H1 (cell line): ENCODE results near the gene EPB41L1. TPM values are rescaled to one million over a fixed set of nuclear protein-coding genes. Genes with fewer than 3 reads are reported as not detected.

ENCODE experiments used
- CTCF ChIA-PET: fragments of 300-600 bp; sonication (Branson Sonifier 250); formaldehyde crosslinking; loops from one replicate; lab custom pipeline; 2021; ENCODE audit not compliant: partially characterized antibody; lab: Charles Lee
- POLR2A ChIA-PET: fragments of 300-600 bp; sonication (Branson Sonifier 250); formaldehyde crosslinking; loops from one replicate; lab custom pipeline; 2021; ENCODE audit warnings: inconsistent platforms; ENCODE audit not compliant: partially characterized antibody; lab: Charles Lee
- DNase-seq, 2 experiments: peaks; one replicate each; pipeline versions ENCODE4 v3.0.0 to v3.0.0-alpha.2; 2010 to 2022; ENCODE audit warnings: low spot score in 2 of 2, low read depth in 1 of 2, mixed read lengths in 1 of 2
- FAIRE-seq: peaks from 2 replicates; lab custom pipeline; 2011; peaks lifted over from hg19 to GRCh38; lab: Jason Lieb, UNC
- H2AFZ ChIP-seq: 2 replicates; pipeline ENCODE4 v1.8.1; 2012; ENCODE audit warnings: low read length, inconsistent platforms
- H2AK5ac ChIP-seq: 2 replicates; pipeline ENCODE4 v1.6.1; 2013; ENCODE audit warnings: low read depth, low read length
- H2BK120ac ChIP-seq: replicated peaks from 2 replicates; pipeline ENCODE3; 2013; ENCODE audit warnings: low read depth, low read length, inconsistent platforms
- H2BK12ac ChIP-seq: 2 replicates; pipeline ENCODE4 v1.6.1; 2013; ENCODE audit warnings: low read depth, low read length
- H2BK15ac ChIP-seq: 2 replicates; pipeline ENCODE4 v1.6.1; 2013; ENCODE audit warnings: low read length
- H2BK20ac ChIP-seq: 2 replicates; pipeline ENCODE4 v1.6.1; 2013; ENCODE audit warnings: low read length
- H2BK5ac ChIP-seq: 2 replicates; pipeline ENCODE4 v1.6.1; 2013; ENCODE audit warnings: low read depth, low read length
- H3K14ac ChIP-seq: 2 replicates; pipeline ENCODE4 v1.6.1; 2013; ENCODE audit warnings: inconsistent platforms; ENCODE audit not compliant: insufficient read length
- H3K18ac ChIP-seq: 2 replicates; pipeline ENCODE4 v1.6.1; 2013; ENCODE audit warnings: low read length; ENCODE audit errors: extremely low read depth
- H3K23ac ChIP-seq: 2 replicates; pipeline ENCODE4 v1.6.1; 2013; ENCODE audit warnings: inconsistent platforms; ENCODE audit not compliant: insufficient read length
- H3K23me2 ChIP-seq: 2 replicates; pipeline ENCODE4 v1.6.1; 2013; ENCODE audit warnings: low read depth, low read length
- H3K27ac ChIP-seq: 2 replicates; pipeline ENCODE4 v1.6.1; 2011; ENCODE audit warnings: low read depth, low read length, inconsistent platforms
- H3K27me3 ChIP-seq, 4 experiments: replicated peaks in 1 of 4; 1 replicate in 1 of 4; 2 replicates in 3 of 4; pipeline versions ENCODE4 v1.6.1 to v1.8.1; 2011 to 2013; ENCODE audit warnings: low read length in 3 of 4, mild to moderate bottlenecking in 3 of 4, inconsistent platforms in 2 of 4, mixed read lengths in 2 of 4, moderate library complexity in 1 of 4; ENCODE audit not compliant: control insufficient read depth in 3 of 4, insufficient read depth in 3 of 4; ENCODE audit errors: extremely low read depth in 1 of 4
- H3K36me3 ChIP-seq, 4 experiments: 2 replicates each; pipeline versions ENCODE4 v1.6.1 to v1.8.1; 2011 to 2013; ENCODE audit warnings: mild to moderate bottlenecking in 4 of 4, low read length in 3 of 4, moderate library complexity in 2 of 4, control low read depth in 1 of 4, inconsistent platforms in 1 of 4; ENCODE audit not compliant: insufficient read depth in 4 of 4, control insufficient read depth in 2 of 4
- H3K4ac ChIP-seq: replicated peaks from 2 replicates; pipeline ENCODE3; 2013; ENCODE audit warnings: low read length, low read depth, mixed read lengths, inconsistent platforms; ENCODE audit not compliant: insufficient read length
- H3K4me1 ChIP-seq, 4 experiments: replicated peaks in 1 of 4; 1 replicate in 1 of 4; 2 replicates in 3 of 4; pipeline versions ENCODE4 v1.6.1 to v1.8.1; 2011 to 2013; ENCODE audit warnings: low read length in 3 of 4, inconsistent platforms in 2 of 4, mixed read lengths in 1 of 4; ENCODE audit not compliant: insufficient read depth in 4 of 4, control insufficient read depth in 3 of 4
- H3K4me2 ChIP-seq, 2 experiments: 2 replicates each; pipeline versions ENCODE4 v1.6.1 to v1.8.1; 2011 to 2013; ENCODE audit warnings: low read depth in 2 of 2, low read length in 2 of 2, control low read depth in 1 of 2, inconsistent platforms in 1 of 2, mild to moderate bottlenecking in 1 of 2; ENCODE audit not compliant: insufficient read depth in 1 of 2
- H3K4me3 ChIP-seq, 4 experiments: fragments of 200-600, 300-600 bp in 1 of 4; sonication (generic), shearing (Covaris generic), sonication (Bioruptor Twin) in 1 of 4; 2 replicates each; pipeline versions ENCODE4 v1.5.1 to v1.8.1; 2011 to 2016; ENCODE audit warnings: low read length in 4 of 4, low read depth in 3 of 4, control low read depth in 2 of 4, inconsistent platforms in 2 of 4, mild to moderate bottlenecking in 2 of 4, mixed read lengths in 1 of 4, moderate library complexity in 1 of 4; ENCODE audit not compliant: insufficient read depth in 2 of 4; ENCODE audit errors: extremely low read depth in 1 of 4
- H3K56ac ChIP-seq: replicated peaks from 2 replicates; pipeline ENCODE3; 2013; ENCODE audit warnings: low read depth, mild to moderate bottlenecking, mixed read lengths, low read length, inconsistent platforms; ENCODE audit not compliant: insufficient read length
- H3K79me1 ChIP-seq: 2 replicates; pipeline ENCODE4 v1.6.1; 2013; ENCODE audit warnings: low read depth, low read length, control low read depth
- H3K79me2 ChIP-seq, 2 experiments: 2 replicates each; pipeline versions ENCODE4 v1.6.1 to v1.8.1; 2012 to 2013; ENCODE audit warnings: low read length in 2 of 2, mild to moderate bottlenecking in 2 of 2, inconsistent platforms in 1 of 2; ENCODE audit not compliant: insufficient read depth in 2 of 2, control insufficient read depth in 1 of 2
- H3K9ac ChIP-seq, 4 experiments: replicated peaks in 1 of 4; 1 replicate in 1 of 4; 2 replicates in 3 of 4; pipeline versions ENCODE4 v1.6.1 to v1.8.1; 2011 to 2013; ENCODE audit warnings: low read depth in 3 of 4, low read length in 3 of 4, control low read depth in 2 of 4, mild to moderate bottlenecking in 2 of 4, moderate library complexity in 2 of 4, inconsistent platforms in 1 of 4; ENCODE audit errors: extremely low read depth in 1 of 4
- H3K9me3 ChIP-seq, 2 experiments: 2 replicates each; pipeline versions ENCODE4 v1.6.1 to v1.8.1; 2012 to 2013; ENCODE audit warnings: mild to moderate bottlenecking in 2 of 2, moderate library complexity in 2 of 2, control low read depth in 1 of 2, inconsistent platforms in 1 of 2, low read depth in 1 of 2, low read length in 1 of 2, mixed read lengths in 1 of 2; ENCODE audit not compliant: insufficient read depth in 2 of 2
- H4K20me1 ChIP-seq, 2 experiments: replicated peaks in 1 of 2; 2 replicates each; pipeline versions ENCODE3 to v1.8.1; 2011 to 2013; ENCODE audit warnings: inconsistent platforms in 2 of 2, low read length in 2 of 2, mild to moderate bottlenecking in 1 of 2; ENCODE audit not compliant: insufficient read depth in 2 of 2, control insufficient read depth in 1 of 2
- H4K5ac ChIP-seq: 2 replicates; pipeline ENCODE4 v1.6.1; 2013; ENCODE audit warnings: low read length, low read depth, mixed read lengths, inconsistent platforms; ENCODE audit not compliant: insufficient read length
- H4K8ac ChIP-seq: 2 replicates; pipeline ENCODE4 v1.8.0; 2013; ENCODE audit warnings: mild to moderate bottlenecking, moderate library complexity, low read length, inconsistent platforms; ENCODE audit not compliant: insufficient read depth; ENCODE audit errors: extremely low read depth
- H4K91ac ChIP-seq: replicated peaks from 2 replicates; pipeline ENCODE3; 2013; ENCODE audit warnings: low read length, mixed read lengths, inconsistent platforms; ENCODE audit not compliant: insufficient read length
- RXRA ChIP-seq: IDR thresholded peaks from 2 replicates; pipeline ENCODE4 v1.6.1; 2011; ENCODE audit warnings: low read depth, mild to moderate bottlenecking, low read length, moderate library complexity; ENCODE audit not compliant: insufficient read depth
- SIN3A ChIP-seq, 2 experiments: IDR thresholded peaks in 1 of 2; conservative IDR thresholded peaks in 1 of 2; 2 replicates each; pipeline ENCODE4 v1.6.1; 2011 to 2012; ENCODE audit warnings: low read length in 2 of 2, improper control_type of control experiment in 1 of 2, low read depth in 1 of 2, mild to moderate bottlenecking in 1 of 2
- SIRT6 ChIP-seq: IDR thresholded peaks from one replicate; pipeline ENCODE4 v1.7.1; 2012; ENCODE audit warnings: low read length, inconsistent platforms
- TBP ChIP-seq: IDR thresholded peaks from 2 replicates; pipeline ENCODE4 v1.6.1; 2011; ENCODE audit warnings: low read depth, low read length, improper control_type of control experiment
- WGBS, 2 experiments: shearing (Covaris generic) in 1 of 2; methylation state at CpG; one replicate each; pipeline versions ENCODE4 v1.1.6 to v1.1.7; 2013 to 2015; ENCODE audit warnings: low lambda C conversion rate in 2 of 2, mixed read lengths in 2 of 2, inconsistent platforms in 1 of 2, low coverage in 1 of 2, missing lambda C conversion rate in 1 of 2; ENCODE audit not compliant: insufficient replicate concordance in 2 of 2, insufficient coverage in 1 of 2, insufficient read length in 1 of 2; ENCODE audit errors: extremely low coverage in 1 of 2, missing lambda C conversion rate in 1 of 2; 5-methylcytosine and 5-hydroxymethylcytosine counted together
- polyA plus RNA-seq, 7 experiments: library from polyadenylated mRNA; depleted of rRNA in 3 of 7; stranded (reverse) in 5 of 7; unstranded in 2 of 7; fragments of >200 nt in 5 of 7; fragments of 200-250 nt in 2 of 7; gene quantifications; 1 replicate in 5 of 7; 2 replicates in 1 of 7; 4 replicates in 1 of 7; pipeline versions ENCODE4 v1.2.1 to v1.2.3, GENCODE V29; 2011 to 2013; ENCODE audit warnings: missing spikeins in 2 of 7, mixed read lengths in 2 of 7
- total RNA-seq: library from RNA; stranded (reverse); fragmentation: NEBNext Ultra II Directional; extraction: Animal tissue kit (Norgen Biotek cat#: 25700); gene quantifications from 2 replicates; pipeline ENCODE4 v1.2.1, GENCODE V29; 2021
- TF ChIP-seq, protein P1 (sequence below): IDR thresholded peaks from 2 replicates; pipeline ENCODE4 v1.6.1; 2012; ENCODE audit warnings: low read length, inconsistent platforms

Gene EPB41L1
- total and polyA plus RNA-seq, 2 of the 8 experiments (the other 6 are each of a cell fraction or from before 2014, with no cell fraction given) = 14.8 to 36.0 TPM

DNA sequence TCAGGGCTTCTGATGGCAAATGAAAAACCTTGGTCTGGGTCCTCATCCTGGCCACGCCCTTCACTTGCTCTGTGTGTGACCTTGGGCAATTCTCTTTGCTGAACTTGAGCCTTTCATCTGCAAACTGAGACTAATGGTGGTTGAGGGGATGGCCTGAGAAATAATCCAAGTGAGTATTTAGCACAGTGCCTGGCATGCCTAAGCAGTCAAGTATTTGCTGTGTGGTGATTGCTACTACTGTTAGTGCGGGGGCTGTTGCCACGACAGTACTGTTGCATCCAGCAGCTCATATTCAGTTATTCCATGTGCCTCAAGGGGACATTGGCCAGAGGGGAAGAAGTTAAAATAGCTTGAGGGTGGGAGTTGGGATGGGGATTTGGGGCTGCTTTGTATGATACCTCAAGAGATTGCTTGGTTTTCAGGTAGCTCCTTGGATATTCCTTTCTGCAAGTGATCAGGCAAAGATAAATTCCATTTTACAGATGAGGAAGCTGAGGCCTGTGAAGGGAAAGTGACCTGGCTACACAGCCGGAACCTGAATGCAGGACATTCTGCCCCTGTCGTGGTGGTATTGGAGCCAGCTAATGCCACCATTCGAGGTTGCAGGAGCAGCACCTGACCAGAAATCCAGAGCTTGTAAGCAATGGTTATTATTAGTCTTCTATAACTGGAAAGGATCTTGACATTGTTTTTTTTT is 45.1 kb upstream of the EPB41L1 start:
- H3K27me3 ChIP-seq = peaks cover 0 to 3% (median 0%) of the 10 kb centered on the region in 4 experiments; a peak in 1 of 7 replicates
- H3K4me1 ChIP-seq = peaks cover 0 to 10% (median 5%) of the 10 kb centered on the region in 4 experiments; a peak in 3 of 7 replicates
- H3K23ac ChIP-seq = no peak overlapping the region
- peaks cover 0 to 2% of the 10 kb centered on the region in 2 experiments for H4K20me1 ChIP-seq
- no peak overlapping the region for H2BK12ac ChIP-seq
- ChIA-PET POLR2A (interaction anchor here (1.3 kb wide), 1 partner anchor 16 kb away, joined by 4 read pairs; no protein-coding TSS in a partner anchor), CTCF (interaction anchor here (0.9 to 2.5 kb wide), 8 partner anchors 11 to 268 kb away, joined by 3 to 8 read pairs (median 4); no protein-coding TSS in a partner anchor)
- no peaks in the 10 kb centered on the region for H3K36me3 ChIP-seq
- H2BK15ac ChIP-seq = no peak overlapping the region
- H2BK120ac ChIP-seq = no peak overlapping the region
- no peak overlapping the region for H2AK5ac ChIP-seq
- no peak overlapping the region for H3K14ac ChIP-seq
- H4K91ac ChIP-seq = no peak overlapping the region
- H3K9ac ChIP-seq = no peak overlapping the region
- H3K4ac ChIP-seq = no peak overlapping the region
- 80% methylated on average over 6 of the region's 6 CpGs; no CpG with 5 or more reads in 1 of the 2 experiments for WGBS, 2 experiments
- no peak overlapping the region for H3K18ac ChIP-seq
- no peak overlapping the region for H2AFZ ChIP-seq
- no peak overlapping the region for H2BK20ac ChIP-seq
- no peaks in the 10 kb centered on the region for H3K9me3 ChIP-seq
- FAIRE-seq = no peak
- TF ChIP-seq SIRT6 = no peak
- TF ChIP-seq RXRA = no peak
- TF ChIP-seq, protein P1, sequence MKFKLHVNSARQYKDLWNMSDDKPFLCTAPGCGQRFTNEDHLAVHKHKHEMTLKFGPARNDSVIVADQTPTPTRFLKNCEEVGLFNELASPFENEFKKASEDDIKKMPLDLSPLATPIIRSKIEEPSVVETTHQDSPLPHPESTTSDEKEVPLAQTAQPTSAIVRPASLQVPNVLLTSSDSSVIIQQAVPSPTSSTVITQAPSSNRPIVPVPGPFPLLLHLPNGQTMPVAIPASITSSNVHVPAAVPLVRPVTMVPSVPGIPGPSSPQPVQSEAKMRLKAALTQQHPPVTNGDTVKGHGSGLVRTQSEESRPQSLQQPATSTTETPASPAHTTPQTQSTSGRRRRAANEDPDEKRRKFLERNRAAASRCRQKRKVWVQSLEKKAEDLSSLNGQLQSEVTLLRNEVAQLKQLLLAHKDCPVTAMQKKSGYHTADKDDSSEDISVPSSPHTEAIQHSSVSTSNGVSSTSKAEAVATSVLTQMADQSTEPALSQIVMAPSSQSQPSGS = no peak
- no peak for TF ChIP-seq SIN3A (conservative IDR thresholded peaks at IDR 0.05 in 1 of 2, IDR thresholded peaks at IDR 0.05 in 1 of 2; ENCODE audit: low read depth in 1 of 2, low read length in 2 of 2)
- TF ChIP-seq TBP = no peak
- H4K5ac ChIP-seq = no peak overlapping the region
- no peak overlapping the region for H3K56ac ChIP-seq
- no peak overlapping the region for H4K8ac ChIP-seq
- no peak overlapping the region for H3K4me3 ChIP-seq
- H3K79me2 ChIP-seq = no peaks in the 10 kb centered on the region
- no peak overlapping the region for H3K4me2 ChIP-seq
- no peak overlapping the region for H3K27ac ChIP-seq
- no peak overlapping the region for H2BK5ac ChIP-seq
- H3K23me2 ChIP-seq = no peaks in the 10 kb centered on the region; the same call in 1 of the 2 replicates
- no peak for DNase-seq
- no peaks in the 10 kb centered on the region; the same call in 1 of the 2 replicates for H3K79me1 ChIP-seq
